K562 (cell line): ENCODE measurements around the gene FDPS. TPM values are rescaled to one million over a fixed set of nuclear protein-coding genes. Genes with fewer than 3 reads are reported as not detected.

Source experiments
- ELF2 ChIP-seq: fragments of 250-450 bp; sonication (Bioruptor Pico); IDR thresholded peaks from 2 replicates; pipeline ENCODE4 v1.5.0; 2021; ENCODE audit warnings: mild to moderate bottlenecking
- ETS1 ChIP-seq: conservative IDR thresholded peaks from 2 replicates; pipeline ENCODE4 v1.6.1; 2011; ENCODE audit warnings: low read depth, mild to moderate bottlenecking, low read length; ENCODE audit not compliant: control insufficient read depth
- EWSR1 ChIP-seq: fragments of 450-650 bp; IDR thresholded peaks from 2 replicates; pipeline ENCODE4 v1.6.1; 2018; ENCODE audit warnings: borderline replicate concordance, mild to moderate bottlenecking, low read depth, moderate library complexity; ENCODE audit not compliant: partially characterized antibody
- FOS ChIP-seq: IDR thresholded peaks from 3 replicates; pipeline ENCODE4 v1.6.1; 2011; ENCODE audit not compliant: insufficient read length; ENCODE audit errors: extremely low read depth
- HDAC1 ChIP-seq, 2 experiments: fragments of 450-650 bp; IDR thresholded peaks; 2 replicates each; pipeline ENCODE4 v1.6.1; 2016 to 2017; ENCODE audit warnings: inconsistent platforms in 1 of 2, mild to moderate bottlenecking in 1 of 2, moderate library complexity in 1 of 2
- PHF20 ChIP-seq: fragments of 450-650 bp; IDR thresholded peaks from 2 replicates; pipeline ENCODE4 v1.6.1; 2018; ENCODE audit not compliant: partially characterized antibody
- POLR2AphosphoS5 ChIP-seq: IDR thresholded peaks from 2 replicates; pipeline ENCODE4 v1.6.1; 2011; ENCODE audit warnings: mild to moderate bottlenecking, low read depth, low read length, moderate library complexity; ENCODE audit not compliant: control insufficient read depth, insufficient read depth
- PTBP1 ChIP-seq: fragments of 200-400 bp; formaldehyde crosslinking; IDR thresholded peaks from 2 replicates; pipeline ENCODE4 v1.6.1; 2017; ENCODE audit warnings: low read depth, low read length
- RBFOX2 ChIP-seq: fragments of 200-400 bp; formaldehyde crosslinking; IDR thresholded peaks from 2 replicates; pipeline ENCODE4 v1.6.1; 2017; ENCODE audit warnings: low read depth, mild to moderate bottlenecking, low read length, moderate library complexity
- RREB1 ChIP-seq: fragments of 250-450 bp; sonication (Bioruptor Pico); IDR thresholded peaks from 2 replicates; pipeline ENCODE4 v1.4.0; 2020
- SMAD3 ChIP-seq: fragments of 450-650 bp; formaldehyde crosslinking; conservative IDR thresholded peaks from 2 replicates; pipeline ENCODE4 v1.4.0; 2020; ENCODE audit warnings: mild to moderate bottlenecking
- ZNF280A ChIP-seq: fragments of 450-650 bp; IDR thresholded peaks from 2 replicates; pipeline ENCODE4 v1.6.1; 2018; ENCODE audit warnings: mild to moderate bottlenecking, low read depth; ENCODE audit not compliant: partially characterized antibody
- polyA plus RNA-seq, 8 experiments: library from polyadenylated mRNA; depleted of rRNA in 4 of 8; stranded (reverse) in 5 of 8; unstranded in 3 of 8; fragments of >200 nt; fragmentation: Nextera tagmentation in 2 of 8; fragmentation: Illumina TruSeq in 1 of 8; extraction: Ambion mirVana in 2 of 8; extraction: Trizol in 1 of 8; gene quantifications; 2 replicates each; pipeline versions ENCODE4 v1.2.1 to v1.2.3, GENCODE V29; 2011 to 2014; ENCODE audit warnings: inconsistent platforms in 1 of 8, missing spikeins in 1 of 8
- total RNA-seq, 7 experiments: library from RNA; depleted of rRNA in 6 of 7; stranded (reverse); fragments of >200 nt in 6 of 7; fragmentation: Illumina TruSeq in 2 of 7; extraction: Trizol in 2 of 7; gene quantifications; 2 replicates each; pipeline versions ENCODE4 v1.2.1 to v1.2.3, GENCODE V29; 2011 to 2021; ENCODE audit warnings: low replicate concordance in 1 of 7
- TF ChIP-seq, protein P1 (sequence below): fragments of 450-650 bp; IDR thresholded peaks from 2 replicates; pipeline ENCODE4 v1.6.1; 2017; ENCODE audit warnings: mild to moderate bottlenecking, moderate library complexity
- TF ChIP-seq, protein P2 (sequence below), 2 experiments: fragments of 200-800 bp in 1 of 2; sonication (Bioruptor generic) in 1 of 2; sonication (generic) in 1 of 2; formaldehyde crosslinking in 1 of 2; IDR thresholded peaks in 1 of 2; conservative IDR thresholded peaks in 1 of 2; 2 replicates each; pipeline versions ENCODE4 v1.5.0 to v1.6.1; 2016 to 2020; ENCODE audit warnings: missing compliant biosample characterization in 1 of 2, missing genetic modification characterization in 1 of 2, missing genetic modification reagents in 1 of 2

FDPS gene
- total and polyA plus RNA-seq, 9 of the 15 experiments (the other 6 are each of a cell fraction or from before 2014, with no cell fraction given), result 247 to 884 (median 360) TPM

- TF ChIP-seq RREB1 (CRISPR knock-in tag) (no peak), SMAD3 (no peak), POLR2AphosphoS5 (no peak), ELF2 (CRISPR knock-in tag) (no peak), ZNF280A (no peak), PTBP1 (no peak), ETS1 (no peak), PHF20 (peak; percentile 30), RBFOX2 (no peak), EWSR1 (no peak), HDAC1 (IDR thresholded peaks at IDR 0.05) (peak in 1 of 2 experiments; percentile 12; a peak in 1 of 4 replicates), FOS (no peak)
- TF ChIP-seq, protein P1, sequence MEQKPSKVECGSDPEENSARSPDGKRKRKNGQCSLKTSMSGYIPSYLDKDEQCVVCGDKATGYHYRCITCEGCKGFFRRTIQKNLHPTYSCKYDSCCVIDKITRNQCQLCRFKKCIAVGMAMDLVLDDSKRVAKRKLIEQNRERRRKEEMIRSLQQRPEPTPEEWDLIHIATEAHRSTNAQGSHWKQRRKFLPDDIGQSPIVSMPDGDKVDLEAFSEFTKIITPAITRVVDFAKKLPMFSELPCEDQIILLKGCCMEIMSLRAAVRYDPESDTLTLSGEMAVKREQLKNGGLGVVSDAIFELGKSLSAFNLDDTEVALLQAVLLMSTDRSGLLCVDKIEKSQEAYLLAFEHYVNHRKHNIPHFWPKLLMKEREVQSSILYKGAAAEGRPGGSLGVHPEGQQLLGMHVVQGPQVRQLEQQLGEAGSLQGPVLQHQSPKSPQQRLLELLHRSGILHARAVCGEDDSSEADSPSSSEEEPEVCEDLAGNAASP, result no peak
- TF ChIP-seq, protein P2, sequence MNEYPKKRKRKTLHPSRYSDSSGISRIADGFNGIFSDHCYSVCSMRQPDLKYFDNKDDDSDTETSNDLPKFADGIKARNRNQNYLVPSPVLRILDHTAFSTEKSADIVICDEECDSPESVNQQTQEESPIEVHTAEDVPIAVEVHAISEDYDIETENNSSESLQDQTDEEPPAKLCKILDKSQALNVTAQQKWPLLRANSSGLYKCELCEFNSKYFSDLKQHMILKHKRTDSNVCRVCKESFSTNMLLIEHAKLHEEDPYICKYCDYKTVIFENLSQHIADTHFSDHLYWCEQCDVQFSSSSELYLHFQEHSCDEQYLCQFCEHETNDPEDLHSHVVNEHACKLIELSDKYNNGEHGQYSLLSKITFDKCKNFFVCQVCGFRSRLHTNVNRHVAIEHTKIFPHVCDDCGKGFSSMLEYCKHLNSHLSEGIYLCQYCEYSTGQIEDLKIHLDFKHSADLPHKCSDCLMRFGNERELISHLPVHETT (CRISPR knock-in tag; conservative IDR thresholded peaks at IDR 0.05 in 1 of 2, IDR thresholded peaks at IDR 0.05 in 1 of 2), result no peak
Observed at GRCh38 chr1:155272466-155273342, 36.0 kb upstream of the FDPS start (continued).
